HEK293 (cell line): Measurements from ENCODE around the gene DVL1.

Experiments used
- MYNN ChIP-seq: fragments of 450-650 bp; formaldehyde crosslinking; IDR thresholded peaks from 2 replicates; pipeline ENCODE4 v1.5.1; 2016; ENCODE audit warnings: missing biosample characterization, missing genetic modification characterization, borderline replicate concordance
- PATZ1 ChIP-seq: fragments of 450-650 bp; formaldehyde crosslinking; IDR thresholded peaks from 2 replicates; pipeline ENCODE4 v1.5.1; 2016; ENCODE audit warnings: missing biosample characterization, missing genetic modification characterization
- PBX3 ChIP-seq: sonication (generic); formaldehyde crosslinking; IDR thresholded peaks from 2 replicates; pipeline ENCODE4 v1.8.1; 2022; ENCODE audit warnings: mild to moderate bottlenecking, moderate library complexity, missing genetic modification reagents
- PRDM1 ChIP-seq: fragments of 450-650 bp; formaldehyde crosslinking; IDR thresholded peaks from 2 replicates; pipeline ENCODE4; 2016; ENCODE audit warnings: missing biosample characterization, missing genetic modification characterization
- ZBTB21 ChIP-seq: fragments of 450-650 bp; formaldehyde crosslinking; IDR thresholded peaks from 2 replicates; pipeline ENCODE4 v1.5.1; 2017; ENCODE audit warnings: missing biosample characterization, missing genetic modification characterization
- ZBTB8A ChIP-seq: fragments of 450-650 bp; formaldehyde crosslinking; IDR thresholded peaks from 2 replicates; pipeline ENCODE4 v1.5.1; 2016; ENCODE audit warnings: missing biosample characterization, missing genetic modification characterization
- ZFHX2 ChIP-seq: fragments of 450-650 bp; formaldehyde crosslinking; conservative IDR thresholded peaks from 2 replicates; pipeline ENCODE4 v1.5.1; 2016; ENCODE audit warnings: missing biosample characterization, missing genetic modification characterization
- ZNF112 ChIP-seq: fragments of 450-650 bp; formaldehyde crosslinking; IDR thresholded peaks from 2 replicates; pipeline ENCODE4 v1.5.0; 2017; ENCODE audit warnings: missing biosample characterization, missing genetic modification characterization
- ZNF133 ChIP-seq: fragments of 450-650 bp; formaldehyde crosslinking; IDR thresholded peaks from 2 replicates; pipeline ENCODE4 v1.5.1; 2016; ENCODE audit warnings: missing biosample characterization, missing genetic modification characterization
- ZNF16 ChIP-seq: fragments of 450-650 bp; formaldehyde crosslinking; IDR thresholded peaks from 2 replicates; pipeline ENCODE4 v1.5.1; 2016; ENCODE audit warnings: low read depth, missing biosample characterization, missing genetic modification characterization
- ZNF169 ChIP-seq: fragments of 450-650 bp; formaldehyde crosslinking; IDR thresholded peaks from 2 replicates; pipeline ENCODE4 v1.5.1; 2016; ENCODE audit warnings: missing biosample characterization, missing genetic modification characterization
- ZNF18 ChIP-seq: fragments of 450-650 bp; formaldehyde crosslinking; IDR thresholded peaks from 2 replicates; pipeline ENCODE4 v1.5.1; 2016; ENCODE audit warnings: missing biosample characterization, missing genetic modification characterization
- ZNF2 ChIP-seq: fragments of 450-650 bp; formaldehyde crosslinking; IDR thresholded peaks from 2 replicates; pipeline ENCODE4 v1.5.1; 2016; ENCODE audit warnings: missing biosample characterization, missing genetic modification characterization
- ZNF324 ChIP-seq: fragments of 450-650 bp; formaldehyde crosslinking; IDR thresholded peaks from 2 replicates; pipeline ENCODE4 v1.5.1; 2016; ENCODE audit warnings: missing biosample characterization, missing genetic modification characterization
- ZNF391 ChIP-seq: fragments of 450-650 bp; formaldehyde crosslinking; IDR thresholded peaks from 2 replicates; pipeline ENCODE4 v1.5.1; 2016; ENCODE audit warnings: low read depth, missing biosample characterization, missing genetic modification characterization, borderline replicate concordance
- ZNF513 ChIP-seq: fragments of 450-650 bp; IDR thresholded peaks from 2 replicates; pipeline ENCODE4 v1.5.1; 2018; ENCODE audit warnings: missing biosample characterization, missing genetic modification characterization
- ZNF555 ChIP-seq: fragments of 450-650 bp; formaldehyde crosslinking; conservative IDR thresholded peaks from 2 replicates; pipeline ENCODE4 v1.5.1; 2017; ENCODE audit warnings: missing biosample characterization, mild to moderate bottlenecking, missing genetic modification characterization, inconsistent platforms
- ZNF558 ChIP-seq: fragments of 450-650 bp; formaldehyde crosslinking; IDR thresholded peaks from 2 replicates; pipeline ENCODE4 v1.5.1; 2016; ENCODE audit warnings: missing biosample characterization, missing genetic modification characterization
- ZNF596 ChIP-seq: fragments of 450-650 bp; IDR thresholded peaks from 2 replicates; pipeline ENCODE4 v1.5.0; 2018; ENCODE audit warnings: missing biosample characterization, mild to moderate bottlenecking, missing genetic modification characterization, moderate library complexity
- ZNF600 ChIP-seq: fragments of 450-650 bp; formaldehyde crosslinking; IDR thresholded peaks from 2 replicates; pipeline ENCODE4 v1.5.1; 2016; ENCODE audit warnings: missing biosample characterization, missing genetic modification characterization
- ZNF645 ChIP-seq: fragments of 450-650 bp; formaldehyde crosslinking; IDR thresholded peaks from 2 replicates; pipeline ENCODE4; 2016; ENCODE audit warnings: missing biosample characterization, missing genetic modification characterization
- ZNF704 ChIP-seq: fragments of 450-650 bp; formaldehyde crosslinking; IDR thresholded peaks from 2 replicates; pipeline ENCODE4 v1.5.1; 2016; ENCODE audit warnings: missing biosample characterization, missing genetic modification characterization
- ZNF747 ChIP-seq: fragments of 450-650 bp; formaldehyde crosslinking; IDR thresholded peaks from 2 replicates; pipeline ENCODE4 v1.5.1; 2016; ENCODE audit warnings: missing biosample characterization, missing genetic modification characterization
- ZSCAN30 ChIP-seq: fragments of 450-650 bp; IDR thresholded peaks from 2 replicates; pipeline ENCODE4 v1.5.1; 2018; ENCODE audit warnings: missing biosample characterization, mild to moderate bottlenecking, missing genetic modification characterization, moderate library complexity
- ZSCAN5A ChIP-seq: fragments of 450-650 bp; formaldehyde crosslinking; IDR thresholded peaks from 2 replicates; pipeline ENCODE4 v1.5.1; 2016; ENCODE audit warnings: missing biosample characterization, missing genetic modification characterization
- TF ChIP-seq, protein P1 (sequence below): fragments of 450-650 bp; formaldehyde crosslinking; IDR thresholded peaks from 2 replicates; pipeline ENCODE4 v1.5.1; 2016; ENCODE audit warnings: missing biosample characterization, missing genetic modification characterization
- TF ChIP-seq, protein P2 (sequence below): fragments of 450-650 bp; formaldehyde crosslinking; IDR thresholded peaks from 2 replicates; pipeline ENCODE4 v1.5.1; 2017; ENCODE audit warnings: missing biosample characterization, missing genetic modification characterization

DVL1 gene

DNA sequence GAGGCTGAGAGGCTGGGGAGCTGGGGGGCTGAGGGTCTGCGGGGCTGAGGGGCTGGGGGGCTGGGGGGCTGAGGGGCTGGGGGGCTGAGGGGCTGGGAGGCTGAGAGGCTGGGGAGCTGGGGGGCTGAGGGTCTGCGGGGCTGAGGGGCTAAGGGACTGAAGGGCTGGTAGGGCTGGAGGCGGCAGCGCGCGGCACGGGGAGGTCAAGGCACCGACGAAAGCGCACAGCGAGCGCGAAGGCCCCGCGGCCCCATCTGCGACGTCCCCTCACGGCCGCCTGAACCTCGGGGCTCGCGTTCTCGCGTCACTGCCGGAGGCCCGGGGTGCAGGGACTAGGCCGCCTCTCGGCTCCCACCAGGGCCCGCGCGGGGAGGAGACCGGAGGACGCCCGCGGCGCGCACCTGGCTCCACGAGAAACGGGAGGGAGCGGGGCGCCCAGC, 25.1 kb downstream of the DVL1 start (continued):
- TF ChIP-seq ZNF18: no peak
- TF ChIP-seq ZSCAN5A (tag by site-specific recombination): 0 out of 2 replicates have a peak, but pooled peaks have one; percentile 23
- TF ChIP-seq, protein P1, sequence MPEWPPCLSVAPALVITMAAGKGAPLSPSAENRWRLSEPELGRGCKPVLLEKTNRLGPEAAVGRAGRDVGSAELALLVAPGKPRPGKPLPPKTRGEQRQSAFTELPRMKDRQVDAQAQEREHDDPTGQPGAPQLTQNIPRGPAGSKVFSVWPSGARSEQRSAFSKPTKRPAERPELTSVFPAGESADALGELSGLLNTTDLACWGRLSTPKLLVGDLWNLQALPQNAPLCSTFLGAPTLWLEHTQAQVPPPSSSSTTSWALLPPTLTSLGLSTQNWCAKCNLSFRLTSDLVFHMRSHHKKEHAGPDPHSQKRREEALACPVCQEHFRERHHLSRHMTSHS (tag by site-specific recombination): no peak
- TF ChIP-seq ZNF555 (tag by site-specific recombination): no peak
- no peak for TF ChIP-seq ZNF16
- TF ChIP-seq ZBTB21 (tag by site-specific recombination): no peak
- no peak for TF ChIP-seq ZNF596 (tag by site-specific recombination)
- TF ChIP-seq ZNF169 (tag by site-specific recombination): no peak
- TF ChIP-seq ZNF513 (tag by site-specific recombination): no peak
- peak; percentile 57; the same call in 1 of the 2 replicates for TF ChIP-seq ZNF324 (tag by site-specific recombination)
- peak; percentile 72; the same call in 1 of the 2 replicates for TF ChIP-seq ZBTB8A (tag by site-specific recombination)
- no peak for TF ChIP-seq ZNF645 (tag by site-specific recombination)
- TF ChIP-seq PBX3: no peak
- no peak for TF ChIP-seq ZNF600
- no peak for TF ChIP-seq PATZ1 (tag by site-specific recombination)
- TF ChIP-seq ZNF704: no peak
- no peak for TF ChIP-seq ZNF558
- TF ChIP-seq ZNF2 (tag by site-specific recombination): peak; percentile 32; the same call in 1 of the 2 replicates
- no peak for TF ChIP-seq ZNF133 (tag by site-specific recombination)
- TF ChIP-seq ZSCAN30 (tag by site-specific recombination): 0 out of 2 replicates have a peak, but pooled peaks have one; percentile 15
- no peak for TF ChIP-seq PRDM1 (tag by site-specific recombination)
- TF ChIP-seq, protein P2, sequence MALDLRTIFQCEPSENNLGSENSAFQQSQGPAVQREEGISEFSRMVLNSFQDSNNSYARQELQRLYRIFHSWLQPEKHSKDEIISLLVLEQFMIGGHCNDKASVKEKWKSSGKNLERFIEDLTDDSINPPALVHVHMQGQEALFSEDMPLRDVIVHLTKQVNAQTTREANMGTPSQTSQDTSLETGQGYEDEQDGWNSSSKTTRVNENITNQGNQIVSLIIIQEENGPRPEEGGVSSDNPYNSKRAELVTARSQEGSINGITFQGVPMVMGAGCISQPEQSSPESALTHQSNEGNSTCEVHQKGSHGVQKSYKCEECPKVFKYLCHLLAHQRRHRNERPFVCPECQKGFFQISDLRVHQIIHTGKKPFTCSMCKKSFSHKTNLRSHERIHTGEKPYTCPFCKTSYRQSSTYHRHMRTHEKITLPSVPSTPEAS: no peak
- TF ChIP-seq ZNF112: no peak
- TF ChIP-seq ZFHX2: 0 out of 2 replicates have a peak, but pooled peaks have one; percentile 27
- no peak for TF ChIP-seq ZNF747 (tag by site-specific recombination)
- TF ChIP-seq ZNF391 (tag by site-specific recombination): no peak; the same call in 1 of the 2 replicates
- TF ChIP-seq MYNN (tag by site-specific recombination): no peak; the same call in 1 of the 2 replicates
